Vagina (tissue), 2 donors: Measurements from ENCODE around the gene RNF133. TPM values are rescaled to one million over a fixed set of nuclear protein-coding genes. Genes with fewer than 3 reads are reported as not detected.
A peak's percentile ranks its signal among the peaks of the same experiment; 100 is the strongest.

Experiments
- DNase-seq, 2 donors: peaks; one replicate each; pipeline ENCODE4 v3.0.0-alpha.2; 2017; ENCODE audit errors: extremely low spot score in 2 of 2
- H3K27ac ChIP-seq: fragments of 200-600 bp; sonication (generic); one replicate; pipeline ENCODE4 v1.5.1; 2019
- H3K27me3 ChIP-seq: fragments of 200-600 bp; sonication (generic); one replicate; pipeline ENCODE4 v1.5.1; 2019
- H3K36me3 ChIP-seq, 2 donors: fragments of 200-600 bp; sonication (generic); one replicate each; pipeline ENCODE4 v1.5.1; 2017 to 2019
- H3K4me1 ChIP-seq: fragments of 200-600 bp; sonication (generic); one replicate; pipeline ENCODE4 v1.5.1; 2019
- H3K4me3 ChIP-seq, 2 donors: fragments of 200-600 bp; sonication (generic); 1 replicate in 1 of 2; 2 replicates in 1 of 2; pipeline ENCODE4 v1.5.1; 2016 to 2019
- H3K9me3 ChIP-seq: fragments of 200-600 bp; sonication (generic); one replicate; pipeline ENCODE4 v1.5.1; 2019
- CTCF ChIP-seq, 3 experiments: fragments of 450-650 bp in 2 of 3; fragments of 200-600 bp in 1 of 3; sonication (generic) in 1 of 3; IDR thresholded peaks; one replicate each; pipeline ENCODE4 v1.5.1; 2017 to 2019; ENCODE audit warnings: antibody characterized with exemption in 3 of 3, mild to moderate bottlenecking in 2 of 3, moderate library complexity in 2 of 3
- POLR2A ChIP-seq, 2 donors: fragments of 450-650 bp; IDR thresholded peaks; one replicate each; pipeline ENCODE4 v1.6.1; 2017; ENCODE audit warnings: antibody characterized with exemption in 2 of 2, mild to moderate bottlenecking in 2 of 2, moderate library complexity in 2 of 2
- POLR2AphosphoS5 ChIP-seq, 2 donors: sonication (generic); formaldehyde crosslinking; IDR thresholded peaks; one replicate each; pipeline ENCODE4 v1.9.0; 2017; ENCODE audit warnings: antibody characterized with exemption in 2 of 2, mild to moderate bottlenecking in 2 of 2, low read depth in 1 of 2; ENCODE audit not compliant: insufficient read depth in 1 of 2
- intact Hi-C: fragments of 100-400 bp; cut with DNase I; formaldehyde crosslinking; loops from one replicate; pipeline ENCODE4 v1.15.1; 2023
- total RNA-seq: library from RNA; depleted of rRNA; stranded (reverse); fragments of >200 nt; gene quantifications from one replicate; pipeline ENCODE4 v1.2.3, GENCODE V29; 2016

Gene RNF133
- total RNA-seq, 1 donor from 2014 or later: 0.98 TPM

GRCh38 chr7:122672536-122672935 lies 26.4 kb downstream of the RNF133 start:
- DNase-seq: no peak
- Histone ChIP-seq H3K27me3 (no peaks in the 10 kb centered on the region), H3K27ac (no peak overlapping the region), H3K9me3 (no peaks in the 10 kb centered on the region), H3K4me3 (no peak overlapping the region), H3K4me1 (peaks cover 16% of the 10 kb centered on the region), H3K36me3 (no peaks in the 10 kb centered on the region)
- TF ChIP-seq CTCF (IDR thresholded peaks at IDR 0.05) (no peak), POLR2A (IDR thresholded peaks at IDR 0.05) (no peak)
- intact Hi-C loops: no loop called here

GRCh38 chr7:122663733-122664132 lies 35.2 kb downstream of the RNF133 start:
- Histone ChIP-seq H3K27ac (no peak overlapping the region), H3K27me3 (no peaks in the 10 kb centered on the region), H3K4me1 (no peaks in the 10 kb centered on the region), H3K4me3 (no peak overlapping the region), H3K9me3 (no peaks in the 10 kb centered on the region), H3K36me3 (no peaks in the 10 kb centered on the region)
- intact Hi-C loops: no loop called here
- no peak for TF ChIP-seq POLR2AphosphoS5 (IDR thresholded peaks at IDR 0.05; ENCODE audit: insufficient read depth in 1 of 2, low read depth in 1 of 2)
- TF ChIP-seq CTCF (IDR thresholded peaks at IDR 0.05): no peak
- no peak for TF ChIP-seq POLR2A (IDR thresholded peaks at IDR 0.05)
- no peak for DNase-seq

DNA sequence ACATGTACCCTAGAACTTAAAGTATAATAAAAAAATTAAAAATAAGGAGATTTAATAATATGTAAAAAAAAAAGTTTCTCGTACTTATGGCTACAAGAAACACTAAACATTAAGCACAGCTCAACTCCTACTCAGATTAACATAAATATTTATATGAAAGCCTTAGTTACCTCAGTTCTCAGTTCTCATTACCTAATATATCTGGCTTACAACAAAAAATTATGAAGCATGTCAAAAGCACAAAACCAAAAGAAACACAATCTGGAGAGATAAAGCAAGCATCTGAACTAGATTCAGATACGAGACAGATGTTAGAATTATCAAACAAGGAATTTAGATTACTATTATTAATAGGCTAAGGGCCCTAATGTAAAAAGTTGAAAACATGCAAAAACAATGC lies 40.1 kb downstream of the RNF133 start:
- TF ChIP-seq POLR2AphosphoS5 (IDR thresholded peaks at IDR 0.05; ENCODE audit: insufficient read depth in 1 of 2, low read depth in 1 of 2) (no peak), CTCF (IDR thresholded peaks at IDR 0.05) (no peak), POLR2A (IDR thresholded peaks at IDR 0.05) (no peak)
- Histone ChIP-seq H3K4me1 (peaks cover under 1% of the 10 kb centered on the region), H3K27ac (no peak overlapping the region), H3K27me3 (no peaks in the 10 kb centered on the region), H3K36me3 (no peaks in the 10 kb centered on the region), H3K4me3 (no peak overlapping the region), H3K9me3 (no peaks in the 10 kb centered on the region)
- DNase-seq: no peak
- intact Hi-C loops: no loop called here

GRCh38 chr7:122653685-122654084 lies 45.2 kb downstream of the RNF133 start:
- TF ChIP-seq POLR2A (IDR thresholded peaks at IDR 0.05) (no peak), CTCF (IDR thresholded peaks at IDR 0.05) (no peak), POLR2AphosphoS5 (IDR thresholded peaks at IDR 0.05; ENCODE audit: insufficient read depth in 1 of 2, low read depth in 1 of 2) (no peak)
- Histone ChIP-seq H3K4me1 (peaks cover 9% of the 10 kb centered on the region), H3K4me3 (no peak overlapping the region), H3K27me3 (no peaks in the 10 kb centered on the region), H3K27ac (no peak overlapping the region), H3K9me3 (no peaks in the 10 kb centered on the region), H3K36me3 (no peaks in the 10 kb centered on the region)
- intact Hi-C loops: no loop called here
- no peak for DNase-seq

DNA sequence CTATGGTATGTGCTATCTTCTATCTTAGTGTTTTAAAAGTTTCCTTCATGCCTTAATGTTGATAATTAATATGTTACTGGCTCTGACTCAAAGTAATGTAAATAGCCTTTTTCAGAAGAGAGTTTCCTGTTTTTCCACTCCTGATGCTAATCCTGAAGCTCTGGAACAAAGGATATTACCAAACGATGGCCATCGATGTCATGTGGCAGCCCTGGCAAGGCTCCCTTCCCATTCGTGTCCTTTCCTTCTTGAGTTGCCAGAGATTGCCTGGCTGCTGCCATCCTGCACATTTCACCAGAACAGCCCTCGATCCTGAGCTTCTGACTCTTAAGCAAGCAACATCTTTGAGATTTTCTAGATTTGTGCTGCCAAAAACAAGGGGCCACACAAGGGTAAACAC lies 46.0 kb downstream of the RNF133 start:
- no peaks in the 10 kb centered on the region for H3K36me3 ChIP-seq
- no peaks in the 10 kb centered on the region for H3K27me3 ChIP-seq
- no peak for DNase-seq
- no peak for TF ChIP-seq POLR2A (IDR thresholded peaks at IDR 0.05)
- peak in 1 of 2 donors; percentile 38 for TF ChIP-seq POLR2AphosphoS5 (IDR thresholded peaks at IDR 0.05; ENCODE audit: insufficient read depth in 1 of 2, low read depth in 1 of 2)
- no peak for TF ChIP-seq CTCF (IDR thresholded peaks at IDR 0.05)
- no peak overlapping the region for H3K27ac ChIP-seq
- H3K4me3 ChIP-seq: no peak overlapping the region
- no peaks in the 10 kb centered on the region for H3K9me3 ChIP-seq
- H3K4me1 ChIP-seq: peaks cover 9% of the 10 kb centered on the region
- intact Hi-C loops: no loop called here
